COLO829 (cell line): ENCODE measurements around the gene SORBS2.
A peak's percentile ranks its signal among the peaks of the same experiment; 100 is the strongest.

Source experiments
- DNase-seq: peaks from one replicate; pipeline ENCODE4 v3.0.0; 2012; ENCODE audit warnings: low spot score

The SORBS2 gene

DNA sequence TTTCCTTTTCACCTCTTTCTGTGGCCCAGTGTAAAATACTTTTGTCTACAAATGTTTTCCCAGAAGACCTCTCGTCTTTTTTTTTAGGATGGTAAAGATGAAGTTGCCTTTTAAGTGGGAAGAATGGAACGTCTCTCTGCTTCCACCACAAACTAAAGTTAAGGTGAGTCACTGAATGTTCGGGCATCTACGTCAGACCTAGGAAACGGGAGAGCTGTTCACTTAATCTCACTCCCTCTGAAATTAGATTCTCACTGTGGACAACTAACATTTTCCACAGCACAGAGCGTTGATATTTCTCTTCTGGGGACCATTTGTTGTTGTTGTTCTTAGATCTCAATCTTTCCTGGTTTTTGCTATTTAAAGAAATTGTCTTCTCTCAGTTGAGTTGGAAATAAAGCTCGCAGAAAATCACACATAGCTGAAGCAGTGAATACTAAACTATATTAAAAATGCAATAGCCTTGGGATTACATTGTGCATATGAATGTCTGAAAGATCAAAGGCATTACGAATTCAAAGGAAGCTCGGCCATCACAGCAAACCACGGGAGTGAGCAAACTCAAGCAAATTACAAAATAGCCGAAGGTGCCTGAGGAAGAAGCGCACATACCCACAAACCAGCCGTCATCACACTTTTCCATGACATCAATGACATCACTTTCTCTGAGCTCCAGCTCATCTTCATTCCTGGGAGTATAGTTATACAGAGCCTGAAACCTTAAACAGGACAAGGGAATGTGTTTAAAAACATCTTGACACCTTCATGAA is 222.7 kb downstream of the SORBS2 start:
- no peak for DNase-seq

DNA sequence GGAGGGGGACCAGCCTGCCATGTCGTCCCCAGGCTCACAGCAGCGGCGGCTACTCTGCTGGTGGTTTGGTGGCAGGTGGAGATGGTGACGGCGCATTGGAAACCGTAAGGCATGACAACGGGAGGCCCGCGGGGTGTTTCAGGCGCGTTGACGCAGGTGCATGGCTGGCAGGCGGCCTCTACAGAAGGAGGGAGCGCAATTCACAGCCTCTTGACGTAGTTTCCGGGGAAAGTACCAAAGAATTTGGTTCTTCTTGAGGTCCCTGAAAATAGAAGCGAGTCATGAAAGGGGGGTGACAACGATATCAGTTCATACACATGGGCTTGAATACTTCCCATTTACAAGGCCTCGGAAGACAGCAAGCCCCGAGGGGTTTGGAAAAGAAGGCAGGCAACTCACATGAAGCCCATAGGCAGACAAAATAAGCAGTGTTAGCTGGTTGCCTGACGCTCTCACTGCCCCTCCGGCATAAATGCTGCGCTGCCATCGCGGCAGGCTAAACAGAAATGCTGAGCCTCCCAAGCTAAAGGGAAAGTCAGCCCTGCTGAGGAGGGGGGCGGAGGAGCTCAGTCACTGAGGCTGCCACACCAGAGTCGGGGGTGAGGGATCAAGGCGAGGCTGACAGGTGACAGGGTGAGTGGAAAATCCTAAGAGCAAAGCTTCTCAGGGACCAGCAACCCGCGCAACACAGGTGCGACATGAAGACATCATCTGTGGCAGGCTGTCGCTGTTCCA is 224.4 kb downstream of the SORBS2 start:
- no peak for DNase-seq

DNA sequence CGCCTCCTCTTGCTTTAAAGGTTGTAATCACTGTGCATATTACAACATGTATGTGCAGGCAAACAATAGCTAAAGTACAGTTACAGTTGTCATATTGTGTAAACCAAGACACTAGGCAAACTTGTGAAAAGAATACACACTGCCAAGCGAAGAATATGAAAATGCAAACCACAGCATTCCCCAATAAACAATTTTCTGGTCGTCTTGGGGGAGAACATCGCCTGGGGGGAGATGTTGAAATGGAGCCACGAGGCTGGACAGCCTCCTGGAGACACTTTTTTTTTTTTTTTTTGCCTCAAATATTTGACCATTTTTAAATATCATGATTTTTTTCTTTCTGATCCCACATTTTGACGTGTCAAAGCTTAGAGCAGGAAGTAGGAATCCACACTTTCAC is 225.0 kb downstream of the SORBS2 start:
- no peak for DNase-seq

DNA sequence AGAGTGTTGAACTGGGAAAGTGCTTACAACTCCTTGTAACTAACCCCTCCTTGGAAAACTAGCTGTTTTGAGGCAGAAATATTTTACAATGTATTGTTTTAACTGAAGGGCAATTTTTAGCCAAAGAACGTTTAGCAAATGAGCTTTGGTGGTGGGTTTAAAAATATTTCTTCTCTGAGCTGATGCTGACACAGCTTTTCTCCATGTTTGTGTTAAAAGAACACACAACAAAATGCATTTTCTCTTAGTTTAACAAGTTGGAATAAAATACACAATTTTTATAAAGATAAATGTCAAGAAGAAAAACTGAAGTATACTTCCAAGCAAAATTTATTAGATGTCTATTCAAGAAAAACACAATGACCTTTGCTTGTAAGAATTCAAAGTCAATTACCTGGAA is 226.8 kb downstream of the SORBS2 start:
- DNase-seq: no peak

DNA sequence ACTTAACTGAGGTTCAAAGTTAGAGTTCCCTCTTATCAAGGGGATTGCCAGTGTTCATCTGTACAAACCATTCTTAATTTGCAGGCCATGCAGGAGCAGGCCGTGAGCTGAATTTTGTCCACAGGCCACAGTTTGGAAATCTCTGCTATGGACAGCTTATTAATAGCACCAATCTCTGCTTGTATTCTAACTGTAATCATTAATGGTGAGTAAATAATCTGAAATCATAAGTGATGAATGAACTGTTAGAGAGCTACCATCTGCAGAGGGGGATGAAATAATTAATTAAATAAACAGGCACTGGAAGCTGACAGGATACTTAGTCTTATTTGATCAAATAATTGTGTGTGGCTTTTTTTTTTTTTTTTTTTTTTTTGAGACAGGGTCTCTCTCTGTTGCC is 228.2 kb downstream of the SORBS2 start:
- DNase-seq: no peak

DNA sequence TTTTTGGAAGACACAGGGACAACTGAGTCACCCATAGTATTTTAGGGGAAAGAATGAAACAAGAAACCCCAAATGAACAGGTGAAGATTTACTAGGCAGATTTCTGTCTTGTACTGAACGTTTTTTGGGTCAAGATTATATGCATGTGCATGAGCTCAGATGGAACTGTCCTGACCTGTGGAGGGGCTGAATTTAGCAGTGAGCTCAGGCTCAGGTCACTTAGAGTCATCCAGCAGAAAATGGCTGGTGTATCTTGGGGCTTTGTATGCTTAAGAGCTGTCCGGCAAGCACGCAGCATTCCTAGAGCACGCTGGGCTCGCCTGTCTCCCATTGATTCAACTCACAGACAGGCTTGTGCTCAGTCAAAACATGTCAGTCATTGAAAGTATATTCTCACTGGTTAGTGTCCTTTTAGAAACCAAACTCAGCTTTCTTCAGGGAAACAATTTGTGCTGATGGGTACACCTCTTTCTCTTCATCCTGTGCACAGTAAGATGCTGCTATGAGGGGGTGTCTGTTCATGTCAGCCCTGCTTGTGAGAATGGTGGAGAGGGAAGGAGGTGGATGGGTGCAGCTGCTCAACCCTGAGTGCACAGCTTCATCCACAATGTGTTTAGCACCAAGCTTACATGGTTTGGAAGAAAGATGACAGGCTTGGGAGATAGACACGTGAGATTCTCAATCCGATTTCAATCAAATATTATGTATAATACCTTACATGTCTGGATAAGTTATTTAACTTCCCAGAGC is 229.2 kb downstream of the SORBS2 start:
- no peak for DNase-seq

DNA sequence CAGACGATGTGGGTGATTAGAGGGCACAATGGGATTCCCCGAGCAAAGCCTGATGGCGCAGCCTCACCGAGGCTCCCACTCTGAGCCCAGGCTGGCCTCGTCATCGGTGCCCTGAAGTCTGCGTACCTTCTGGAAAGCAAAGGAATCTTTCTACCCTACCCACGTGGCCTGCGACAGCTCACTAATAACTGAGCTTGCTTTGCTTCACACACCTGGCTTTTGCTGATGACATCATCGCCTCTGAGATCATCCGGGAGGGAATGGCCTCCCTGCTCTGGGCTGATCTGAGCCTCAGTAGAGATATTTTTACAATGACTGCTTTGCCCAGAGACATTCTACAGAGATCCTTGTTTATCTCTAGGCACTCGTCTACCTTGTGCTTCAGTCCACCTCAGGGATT is 231.3 kb downstream of the SORBS2 start:
- DNase-seq: no peak

DNA sequence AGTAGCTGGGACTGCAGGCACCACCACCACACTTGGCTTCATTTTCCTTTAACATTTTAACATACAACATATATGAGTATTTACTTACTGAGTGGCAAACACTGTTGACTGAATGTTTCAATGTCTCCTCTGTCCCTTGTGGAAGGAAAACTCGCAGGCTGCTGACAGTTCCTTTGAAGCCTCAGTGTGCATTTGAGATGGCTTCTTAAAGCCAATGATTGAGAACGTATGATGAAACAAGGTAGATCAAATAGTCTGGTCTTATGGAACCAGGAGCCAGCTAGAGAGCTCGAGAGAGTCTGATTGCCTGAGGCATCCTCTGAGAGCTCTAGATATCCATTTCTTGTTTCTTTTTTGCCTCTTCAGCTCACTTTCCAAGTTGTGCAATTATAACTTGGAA is 233.7 kb downstream of the SORBS2 start:
- no peak for DNase-seq

DNA sequence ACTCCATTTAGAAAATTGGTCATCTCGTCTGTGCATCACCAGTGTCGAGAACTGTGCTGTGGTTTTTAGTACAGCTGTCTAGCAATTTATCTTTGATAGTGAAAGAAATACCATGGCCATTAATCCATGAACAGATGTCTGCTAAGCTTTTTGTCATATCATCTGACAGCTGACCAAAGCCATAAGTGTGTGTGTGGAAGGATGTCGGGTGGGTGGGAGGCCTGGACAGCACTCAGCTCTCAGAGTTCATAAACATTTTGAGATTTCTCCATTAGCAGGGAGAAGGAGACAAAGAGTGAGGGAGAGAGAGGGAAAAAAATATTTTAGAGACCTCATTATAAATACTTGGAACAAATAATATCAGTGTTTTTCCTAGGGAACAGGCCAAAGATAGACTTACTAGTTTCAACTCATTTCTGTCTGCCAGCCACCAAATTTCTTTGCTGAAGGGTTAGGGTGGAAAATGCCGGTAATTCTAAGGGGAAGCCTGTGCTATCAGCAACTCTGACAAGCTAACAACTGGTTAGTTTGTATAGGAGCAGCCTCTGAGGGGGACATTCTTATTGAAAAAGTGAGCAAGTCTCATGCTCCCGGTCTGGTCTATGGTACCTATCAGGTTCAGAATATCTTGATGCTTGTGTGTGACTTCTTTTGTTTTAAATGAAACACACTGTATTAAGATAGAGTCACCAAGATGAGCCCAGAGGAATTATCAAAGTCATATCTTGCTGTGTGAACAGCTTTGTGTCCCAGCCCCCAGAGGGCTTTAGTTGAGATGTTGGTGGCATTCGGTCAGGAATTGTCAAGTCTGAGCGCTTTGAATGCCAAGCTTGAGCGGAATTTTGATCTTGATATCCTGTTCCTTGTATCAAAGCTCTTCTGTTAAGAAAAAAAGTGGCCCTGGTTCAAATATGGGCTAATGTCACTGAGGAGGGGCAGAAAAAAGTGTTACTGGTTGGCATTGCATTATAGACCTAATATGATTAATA is 234.7 kb downstream of the SORBS2 start:
- no peak for DNase-seq

DNA sequence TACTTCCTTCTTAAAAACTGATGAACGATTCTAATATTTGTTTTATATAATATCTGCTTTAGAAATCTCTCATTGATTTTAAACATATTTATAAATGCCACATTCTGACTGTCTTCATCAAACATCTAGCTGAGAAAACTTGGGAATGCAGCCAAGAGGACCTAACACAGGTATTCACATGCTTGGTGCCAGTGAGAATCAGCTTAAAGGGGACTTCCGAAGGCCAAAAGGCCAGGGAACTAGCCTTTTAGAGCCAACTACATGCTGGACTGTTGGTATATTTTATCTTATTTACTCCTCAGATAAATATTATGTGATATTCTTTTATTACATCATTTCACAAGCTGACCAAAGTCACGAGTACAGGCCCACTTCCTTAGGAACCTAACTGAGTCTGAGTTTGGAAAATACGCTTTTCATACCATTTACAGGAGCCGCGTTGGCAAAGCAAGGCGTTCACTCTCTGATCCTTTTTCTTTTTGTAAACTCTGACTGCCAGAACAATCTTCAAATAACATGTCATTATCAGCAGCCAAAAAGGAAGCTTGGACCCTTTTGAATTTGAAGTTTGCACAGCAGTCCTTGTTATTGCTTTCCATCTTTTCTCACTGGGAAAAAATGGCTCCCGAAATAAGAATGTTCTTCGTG is 235.6 kb downstream of the SORBS2 start:
- DNase-seq: no peak

DNA sequence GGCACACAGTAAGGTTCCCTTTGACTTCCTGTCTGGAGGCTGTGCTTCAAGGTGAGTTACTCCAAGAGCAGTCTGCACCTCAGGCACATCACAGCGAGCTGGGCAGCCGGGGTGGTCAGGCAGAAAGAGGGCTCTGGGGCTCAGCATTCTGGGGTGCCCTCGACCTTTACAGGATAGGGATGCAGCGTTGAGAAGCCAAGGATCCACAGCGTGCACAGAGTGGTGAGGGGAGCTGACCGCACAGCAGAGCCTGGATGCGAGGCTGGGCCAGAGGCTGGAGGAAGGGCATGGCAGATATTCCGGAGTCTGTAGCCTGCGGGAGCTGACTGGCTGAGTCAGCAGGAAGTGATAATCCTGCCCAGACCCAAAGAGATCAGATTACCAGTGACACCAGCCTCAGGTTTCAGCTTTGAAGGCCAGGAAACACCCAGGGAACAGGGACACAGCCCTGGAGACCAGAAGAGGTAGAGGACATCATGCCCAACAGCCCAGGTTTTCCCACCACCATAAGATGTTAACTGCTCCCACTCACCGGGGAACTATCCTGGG is 238.3 kb downstream of the SORBS2 start:
- peak; percentile 82 for DNase-seq

DNA sequence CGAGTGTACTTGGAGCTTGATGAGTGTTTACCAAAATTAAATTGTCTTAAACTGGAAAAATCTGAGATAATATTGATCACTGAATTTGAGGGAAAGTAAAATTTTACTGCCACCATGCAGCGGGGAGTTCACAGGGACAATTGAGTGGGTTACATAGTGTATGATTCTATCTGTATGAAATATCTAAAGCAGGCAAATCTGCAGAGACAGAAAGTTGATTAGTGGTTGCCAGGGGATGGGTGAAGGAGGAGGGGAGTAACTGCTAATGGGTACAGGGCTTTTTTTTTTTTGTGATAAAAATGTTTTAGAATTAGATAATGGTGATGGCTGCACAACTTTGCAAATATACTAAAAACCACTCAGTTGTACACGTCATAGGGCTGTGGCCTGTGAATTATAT is 241.3 kb downstream of the SORBS2 start:
- DNase-seq: no peak

DNA sequence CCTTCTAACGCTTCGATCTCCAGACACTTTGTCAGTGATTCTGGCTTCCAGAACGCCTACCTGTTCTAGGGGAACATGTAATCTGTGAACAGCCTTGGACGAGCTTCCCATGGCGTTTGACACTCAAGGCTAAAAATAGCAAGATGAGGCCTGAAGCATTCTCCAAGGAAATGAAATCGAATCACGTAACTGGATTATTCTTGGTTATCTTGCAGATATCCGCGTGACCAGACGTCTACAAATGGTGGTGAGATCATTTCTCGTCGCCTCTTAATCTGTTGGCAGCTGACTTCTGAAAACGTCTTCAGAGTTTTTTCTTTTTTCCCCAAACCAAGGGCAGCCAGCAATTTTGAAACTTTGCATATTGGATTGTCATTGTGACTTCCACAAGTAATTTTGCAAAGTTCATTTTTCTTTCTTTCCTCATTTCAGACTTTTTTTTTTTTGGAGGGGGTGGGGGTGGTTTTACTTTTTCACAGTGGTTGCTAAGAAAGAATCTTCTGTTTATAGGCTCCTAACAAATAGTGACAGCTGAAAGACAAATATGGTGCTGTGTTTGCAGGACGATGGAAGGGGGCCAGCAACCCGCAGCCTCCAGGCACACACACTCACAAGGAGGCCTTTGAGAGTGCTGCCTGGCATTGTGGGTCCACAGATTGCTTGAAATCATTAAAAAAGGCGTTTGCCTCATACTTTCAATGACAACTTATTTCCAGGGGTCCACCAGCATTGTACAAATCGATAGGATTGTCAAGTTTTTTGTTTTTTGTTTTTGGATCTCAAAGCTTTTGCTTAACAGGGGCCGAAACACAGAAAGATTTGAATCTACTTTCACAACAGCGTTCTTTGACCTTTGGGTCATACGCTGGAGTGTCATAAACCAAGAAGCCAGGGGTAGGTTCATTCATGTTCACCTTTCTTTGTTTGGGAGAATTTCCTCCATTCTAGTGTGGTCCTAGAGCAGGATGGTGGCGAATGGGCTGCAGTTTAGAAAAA is 244.3 kb downstream of the SORBS2 start:
- peak; percentile 96 for DNase-seq

DNA sequence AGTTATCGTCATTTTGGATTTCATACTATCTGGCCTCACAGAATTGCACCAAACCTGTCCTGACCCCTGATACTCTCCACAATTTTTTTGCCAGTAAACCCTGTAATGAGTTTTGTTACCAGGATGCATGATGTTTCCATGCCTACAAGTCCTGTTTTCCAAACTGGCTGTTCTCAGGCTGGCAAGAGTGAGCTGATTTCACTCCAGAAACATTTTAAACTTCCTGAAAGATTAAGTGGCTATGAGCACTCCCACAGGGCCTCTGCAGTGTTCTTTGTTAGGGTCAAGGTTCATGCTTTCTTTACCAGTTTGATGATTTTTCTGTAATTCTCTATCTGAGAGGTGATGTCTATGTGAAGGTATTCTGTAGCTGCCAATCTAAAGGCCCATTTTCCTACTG is 245.0 kb downstream of the SORBS2 start:
- peak; percentile 68 for DNase-seq

DNA sequence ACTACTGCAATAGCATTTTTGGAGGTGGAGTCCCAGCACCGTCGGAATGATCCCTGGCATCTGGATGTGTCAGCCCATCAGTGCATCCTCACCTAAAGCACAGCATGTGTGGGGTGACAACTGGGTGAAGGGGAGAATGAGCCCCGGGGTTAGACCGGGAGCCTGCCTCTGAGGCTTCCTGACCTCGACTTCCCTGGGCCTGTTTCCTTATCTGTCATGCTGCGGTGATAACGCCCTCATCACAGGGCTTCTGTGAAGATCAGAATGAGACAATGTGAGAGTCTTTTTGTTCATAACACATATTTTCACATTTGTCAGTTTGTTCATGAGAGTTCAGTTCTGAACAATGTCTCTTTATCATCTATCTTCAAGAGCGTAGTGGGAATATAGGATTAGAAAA is 245.6 kb downstream of the SORBS2 start:
- peak; percentile 52 for DNase-seq

DNA sequence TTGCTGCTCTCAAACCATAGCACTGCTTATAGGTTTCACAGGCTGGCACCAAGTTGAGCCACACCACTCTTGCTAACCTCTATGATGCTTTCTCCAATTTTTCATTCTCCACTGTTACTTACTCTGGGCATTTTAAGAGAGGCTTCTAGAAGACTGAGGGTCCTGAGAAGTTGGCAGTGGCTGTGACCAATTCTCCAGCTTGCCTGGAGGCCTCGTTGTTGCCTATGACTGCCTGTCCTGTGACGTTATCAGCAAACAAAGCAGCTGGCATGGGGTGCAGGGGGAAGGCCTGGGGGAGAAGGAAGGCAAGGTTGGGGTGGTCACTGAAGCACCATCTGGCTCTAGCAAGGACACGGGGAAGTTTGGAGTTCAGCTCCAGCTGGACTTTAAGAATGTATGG is 246.3 kb downstream of the SORBS2 start:
- DNase-seq: no peak

DNA sequence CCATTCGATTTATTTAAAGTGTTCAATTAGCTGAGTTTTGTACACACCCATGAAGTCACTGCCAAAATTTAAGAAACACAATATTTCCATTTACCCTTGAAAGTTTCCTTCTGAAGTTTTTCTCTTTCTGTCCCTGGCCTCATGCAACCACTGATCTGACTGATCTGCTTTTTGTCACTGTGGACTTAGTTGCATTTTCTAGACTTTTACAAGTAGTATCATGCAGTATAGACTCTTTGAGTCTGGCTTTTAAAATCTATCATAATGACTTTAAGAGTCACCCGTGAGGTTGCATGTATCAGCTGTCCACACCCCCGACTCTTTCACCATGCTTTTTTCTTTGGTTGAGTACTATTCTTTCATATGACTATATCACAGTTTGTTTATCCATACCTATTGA is 247.6 kb downstream of the SORBS2 start:
- DNase-seq: no peak

DNA sequence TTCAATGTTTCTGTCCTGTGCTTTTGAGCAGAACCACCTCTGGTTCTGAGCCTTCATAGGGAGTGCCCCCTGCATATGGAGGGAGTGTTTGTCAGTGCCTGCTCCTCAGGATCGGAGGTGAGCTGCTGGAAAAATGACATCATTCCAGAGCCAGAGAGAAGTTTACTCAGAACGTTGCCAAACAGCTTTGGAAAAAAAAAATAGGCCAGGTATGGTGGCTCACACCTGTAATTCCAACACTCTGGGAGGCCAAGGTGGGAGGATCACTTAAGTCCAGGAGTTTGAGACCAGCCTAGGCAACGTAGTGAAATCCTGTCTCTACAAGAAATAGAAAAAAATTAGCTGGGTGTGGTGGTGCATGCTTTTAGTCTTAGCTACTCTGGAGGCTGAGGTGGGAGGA is 249.5 kb downstream of the SORBS2 start:
- no peak for DNase-seq

DNA sequence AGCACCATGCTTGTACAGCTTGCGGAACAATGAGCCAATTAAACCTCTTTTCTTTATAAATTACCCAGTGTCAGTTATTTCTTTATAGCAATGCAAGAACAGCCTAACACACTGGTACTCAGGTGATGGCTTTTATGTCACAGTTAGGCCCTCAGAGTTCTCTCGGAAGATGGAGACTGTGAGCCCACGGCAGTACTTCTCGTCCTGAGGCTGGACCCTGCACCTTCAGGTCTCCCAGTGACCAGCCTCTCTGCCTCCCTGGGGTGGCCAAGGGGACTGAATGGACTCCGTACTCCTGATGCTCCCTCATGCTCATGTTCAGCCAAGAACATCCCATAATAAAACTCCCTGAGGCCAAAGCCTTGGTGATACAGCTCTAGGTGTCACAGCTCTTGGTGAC is 251.7 kb downstream of the SORBS2 start:
- no peak for DNase-seq

DNA sequence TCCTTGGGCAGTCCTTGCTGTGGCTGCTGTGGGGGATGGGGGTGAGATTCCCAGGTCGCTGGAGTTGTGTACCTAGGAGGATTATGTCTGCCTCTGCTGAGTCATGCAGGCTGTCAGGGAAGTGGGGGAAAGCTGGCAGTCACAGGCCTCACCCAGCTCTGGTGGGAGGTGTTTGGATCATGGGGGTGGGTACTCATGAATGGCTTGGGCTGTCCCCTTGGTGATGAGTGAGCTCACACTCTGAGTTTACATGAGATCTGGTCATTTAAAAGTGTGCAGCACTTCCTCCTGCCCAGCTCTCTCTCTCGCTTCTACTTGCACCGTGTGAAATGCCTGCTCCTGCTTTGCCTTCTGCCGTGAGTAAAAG is 252.1 kb downstream of the SORBS2 start:
- no peak for DNase-seq
